ENCODE data around the gene VARS1.

DNA sequence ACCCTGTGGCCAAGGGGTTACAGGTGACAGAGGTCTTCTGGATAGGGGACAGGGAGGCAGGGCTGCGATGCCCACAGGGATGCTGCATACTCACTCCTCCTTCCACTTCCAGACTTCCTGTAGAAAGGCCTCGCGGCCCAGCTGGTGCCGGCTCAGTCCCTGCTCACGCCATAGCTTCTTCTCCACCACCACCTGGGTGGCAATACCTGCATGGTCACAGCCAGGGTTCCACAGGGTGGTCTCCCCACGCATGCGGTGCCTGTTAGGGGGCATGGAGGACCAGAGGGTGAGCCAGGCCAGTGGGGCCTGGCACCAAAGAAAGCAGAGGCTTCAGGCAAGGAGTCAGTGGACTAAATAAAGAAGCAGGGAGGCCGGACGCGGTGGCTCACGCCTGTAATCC lies 10.1 kb downstream of the VARS1 start:
- no peak for TF ChIP-seq GATA2 (IDR thresholded peaks at IDR 0.05; ENCODE audit: low read depth, low read length)
- TF ChIP-seq GATA3 (IDR thresholded peaks at IDR 0.05; ENCODE audit: low read depth, low read length) = no peak
